RWPE1 (cell line): ENCODE data around the gene MARF1.
A peak's percentile ranks its signal among the peaks of the same experiment; 100 is the strongest.

Source experiments
- CTCF ChIA-PET: fragments of 350-600 bp; sonication (Branson Sonifier 250); formaldehyde crosslinking; extraction: SDS; loops from one replicate; lab custom pipeline; 2021; lab: Yijun Ruan, JAX
- POLR2A ChIA-PET: fragments of 400-600 bp; formaldehyde crosslinking; extraction: SDS; loops from one replicate; lab custom pipeline; 2020; ENCODE audit warnings: antibody characterized with exemption; ENCODE audit not compliant: low non-redundant PET; lab: Yijun Ruan, JAX
- DNase-seq: peaks from one replicate; pipeline ENCODE4 v3.0.0; 2012; ENCODE audit warnings: low spot score
- H3K27ac ChIP-seq: fragments of 450-650 bp; 2 replicates; pipeline ENCODE4 v1.5.1; 2017
- CTCF ChIP-seq: fragments of 450-650 bp; conservative IDR thresholded peaks from 2 replicates; pipeline ENCODE4 v1.5.1; 2017; ENCODE audit warnings: low read depth, mild to moderate bottlenecking

MARF1 gene

GRCh38 chr16:15642557-15643047, 352 bp downstream of the MARF1 start:
- ChIA-PET POLR2A (interaction anchor here (1.0 kb wide), 1 partner anchor 29 kb away, joined by 4 read pairs; no protein-coding TSS in a partner anchor), CTCF (interaction anchor here (0.6 to 1.0 kb wide), 5 partner anchors 36 to 62 kb away, joined by 3 to 6 read pairs (median 3); no protein-coding TSS in a partner anchor)
- peak overlapping the region; percentile 98 for H3K27ac ChIP-seq
- peak; percentile 78 for DNase-seq
- TF ChIP-seq CTCF, result peak; percentile 37

GRCh38 chr16:15641753-15642556, 999 bp downstream of the MARF1 start:
- ChIA-PET CTCF (interaction anchor here (0.6 to 1.0 kb wide), 4 partner anchors 19 to 62 kb away, joined by 3 to 4 read pairs (median 3); no protein-coding TSS in a partner anchor), POLR2A (interaction anchor here (1.0 kb wide), 1 partner anchor 30 kb away, joined by 4 read pairs; no protein-coding TSS in a partner anchor)
- H3K27ac ChIP-seq, result peak overlapping the region; percentile 98
- TF ChIP-seq CTCF, result no peak
- no peak for DNase-seq

- no peak overlapping the region for H3K27ac ChIP-seq
- no peak for TF ChIP-seq CTCF
- no peak for DNase-seq
- ChIA-PET CTCF (no interaction called here), POLR2A (no interaction called here)
Observed at GRCh38 chr16:15640966-15641365, 2.0 kb downstream of the MARF1 start.

GRCh38 chr16:15639061-15639568, 3.8 kb downstream of the MARF1 start:
- no peak overlapping the region for H3K27ac ChIP-seq
- DNase-seq, result no peak
- ChIA-PET CTCF (no interaction called here), POLR2A (no interaction called here)
- no peak for TF ChIP-seq CTCF

GRCh38 chr16:15636392-15636873, 6.5 kb downstream of the MARF1 start:
- CTCF ChIA-PET, result interaction anchor here (0.6 kb wide), 2 partner anchors 12 to 102 kb away, joined by 3 to 4 read pairs; no protein-coding TSS in a partner anchor
- no peak for TF ChIP-seq CTCF

GRCh38 chr16:15635926-15636325, 7.0 kb downstream of the MARF1 start:
- no peak for DNase-seq
- ChIA-PET POLR2A (no interaction called here), CTCF (interaction anchor here (0.6 kb wide), 1 partner anchor 102 kb away, joined by 4 read pairs; no protein-coding TSS in a partner anchor)
- H3K27ac ChIP-seq, result no peak overlapping the region
- no peak for TF ChIP-seq CTCF

More at GRCh38 chr16:15636392-15636873, 6.5 kb downstream of the MARF1 start:
- DNase-seq, result no peak
- POLR2A ChIA-PET, result no interaction called here
- no peak overlapping the region for H3K27ac ChIP-seq
